T-helper 17 cell (primary cell): ENCODE results near the gene LIPM. TPM values are rescaled to one million over a fixed set of nuclear protein-coding genes. Genes with fewer than 3 reads are reported as not detected.

Source experiments
- ATAC-seq: fragments of 150-1000 bp; cut with Tn5 transposase; 2 replicates; pipeline ENCODE4 v1.10.0; 2021; ENCODE audit warnings: mild to moderate bottlenecking, moderate library complexity
- DNase-seq, 3 donors: peaks; one replicate each; pipeline versions ENCODE4 v3.0.0 to v3.0.0-alpha.2; 2020 to 2021
- H3K9me3 ChIP-seq: one replicate; pipeline ENCODE4 v1.7.0; 2013; ENCODE audit warnings: low read length, mild to moderate bottlenecking; ENCODE audit not compliant: control insufficient read depth, poor library complexity, severe bottlenecking
- H3K27ac Mint-ChIP-seq: one replicate; pipeline ENCODE4 v1.8.0; 2022; ENCODE audit warnings: mild to moderate bottlenecking, moderate library complexity, mixed read lengths
- H3K27me3 Mint-ChIP-seq: one replicate; pipeline ENCODE4 v1.8.0; 2022; ENCODE audit warnings: mixed read lengths
- H3K36me3 Mint-ChIP-seq: one replicate; pipeline ENCODE4 v1.8.0; 2022; ENCODE audit warnings: low read depth, mixed read lengths
- H3K4me1 Mint-ChIP-seq: one replicate; pipeline ENCODE4 v1.8.0; 2022; ENCODE audit warnings: mild to moderate bottlenecking, mixed read lengths
- H3K4me3 Mint-ChIP-seq: one replicate; pipeline ENCODE4 v1.8.0; 2022; ENCODE audit warnings: mild to moderate bottlenecking, moderate library complexity, mixed read lengths
- total RNA-seq, 4 donors: library from RNA in 2 of 4; stranded (reverse) in 2 of 4; gene quantifications; one replicate each; pipeline ENCODE4 v1.2.3 and lab custom pipeline; 2022 to 2026

LIPM gene, protein sequence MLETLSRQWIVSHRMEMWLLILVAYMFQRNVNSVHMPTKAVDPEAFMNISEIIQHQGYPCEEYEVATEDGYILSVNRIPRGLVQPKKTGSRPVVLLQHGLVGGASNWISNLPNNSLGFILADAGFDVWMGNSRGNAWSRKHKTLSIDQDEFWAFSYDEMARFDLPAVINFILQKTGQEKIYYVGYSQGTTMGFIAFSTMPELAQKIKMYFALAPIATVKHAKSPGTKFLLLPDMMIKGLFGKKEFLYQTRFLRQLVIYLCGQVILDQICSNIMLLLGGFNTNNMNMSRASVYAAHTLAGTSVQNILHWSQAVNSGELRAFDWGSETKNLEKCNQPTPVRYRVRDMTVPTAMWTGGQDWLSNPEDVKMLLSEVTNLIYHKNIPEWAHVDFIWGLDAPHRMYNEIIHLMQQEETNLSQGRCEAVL
- not detected for total RNA-seq
- 0 reads per million in 2 donors for total RNA-seq (lab: John Stamatoyannopoulos, UW)

- ATAC-seq (no peak), DNase-seq (no peak)
- no peak within 1 kb of the TSS for H3K27ac Mint-ChIP-seq
- H3K36me3 Mint-ChIP-seq: no peaks in the 10 kb centered on the region
- H3K9me3 ChIP-seq: no peaks in the 10 kb centered on the region
- H3K4me3 Mint-ChIP-seq: no peak within 1 kb of the TSS
- peaks cover 6% of the 10 kb centered on the region for H3K27me3 Mint-ChIP-seq
- H3K4me1 Mint-ChIP-seq: peaks cover 3% of the 10 kb centered on the region
Observed at GRCh38 chr10:88802523-88803285, at the start of gene LIPM. TSS of gene LIPM (plus strand) at chr10:88802730. CDS start at chr10:88802897, 167 bp downstream.

DNA sequence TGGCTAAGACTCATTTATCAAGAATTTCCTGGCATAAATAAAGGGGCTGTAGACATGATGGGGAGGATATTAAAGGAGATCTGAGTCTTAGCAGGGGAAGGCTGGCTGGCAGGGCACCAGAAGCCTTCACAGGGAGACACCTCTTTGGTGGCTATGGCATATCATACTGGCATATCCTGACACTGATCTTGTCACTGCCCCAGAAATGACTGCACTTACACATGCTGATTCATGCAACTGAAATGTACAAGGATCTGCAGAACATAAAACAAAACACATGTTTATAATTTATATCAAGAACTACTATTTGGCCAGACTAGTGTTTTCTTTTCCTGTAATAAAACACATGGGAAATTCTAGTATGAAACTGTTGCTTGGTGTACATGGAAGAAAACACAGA, 48.2 kb upstream of the LIPM start:
- H3K9me3 ChIP-seq: no peaks in the 10 kb centered on the region
- Mint-ChIP-seq H3K27ac (no peak overlapping the region), H3K27me3 (peaks cover 6% of the 10 kb centered on the region), H3K4me1 (peaks cover 6% of the 10 kb centered on the region), H3K4me3 (no peak overlapping the region), H3K36me3 (no peaks in the 10 kb centered on the region)
- ATAC-seq (no peak), DNase-seq (no peak)

- Mint-ChIP-seq H3K36me3 (no peaks in the 10 kb centered on the region), H3K27ac (no peak overlapping the region), H3K4me1 (peaks cover 10% of the 10 kb centered on the region), H3K27me3 (peaks cover 6% of the 10 kb centered on the region), H3K4me3 (no peak overlapping the region)
- H3K9me3 ChIP-seq: no peaks in the 10 kb centered on the region
- no peak for DNase-seq
- ATAC-seq: no peak
Observed at GRCh38 chr10:88755753-88756152, 46.8 kb upstream of the LIPM start.

GRCh38 chr10:88756660-88757059, 45.9 kb upstream of the LIPM start:
- ATAC-seq (no peak), DNase-seq (no peak)
- Mint-ChIP-seq H3K36me3 (no peaks in the 10 kb centered on the region), H3K4me3 (no peak overlapping the region), H3K27ac (no peak overlapping the region), H3K27me3 (peaks cover 6% of the 10 kb centered on the region), H3K4me1 (peaks cover 10% of the 10 kb centered on the region)
- H3K9me3 ChIP-seq: no peaks in the 10 kb centered on the region

GRCh38 chr10:88759366-88760101, 43.0 kb upstream of the LIPM start, which contains the start of gene LIPN:
TSS of gene LIPN (plus strand) at chr10:88760020. CDS start at chr10:88761406, 1,386 bp downstream.
- H3K27me3 Mint-ChIP-seq: peaks cover 11% of the 10 kb centered on the region
- H3K27ac Mint-ChIP-seq: no peak within 1 kb of the TSS
- H3K4me1 Mint-ChIP-seq: peaks cover 10% of the 10 kb centered on the region
- no peak within 1 kb of the TSS for H3K4me3 Mint-ChIP-seq
- H3K36me3 Mint-ChIP-seq: no peaks in the 10 kb centered on the region
- H3K9me3 ChIP-seq: no peaks in the 10 kb centered on the region
- ATAC-seq (peak; percentile 50), DNase-seq (no peak)

DNA sequence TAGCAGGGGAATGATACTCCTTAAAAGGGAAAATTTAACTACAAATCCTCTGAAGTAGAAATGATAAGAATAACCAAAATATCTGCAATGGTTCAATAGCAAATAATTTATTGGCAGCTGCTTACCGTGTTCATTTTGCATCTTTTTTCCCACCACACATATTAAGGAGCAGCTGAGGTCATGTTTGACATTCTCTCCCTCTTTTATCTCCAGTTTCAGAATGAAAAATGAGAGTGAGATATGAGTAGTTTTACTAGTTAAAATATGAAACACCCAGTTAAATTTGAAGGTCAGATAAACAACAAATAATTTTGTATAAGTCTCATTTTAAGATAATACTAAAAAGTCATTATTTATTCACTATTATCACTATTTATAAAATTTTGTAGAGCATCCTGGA, 39.6 kb upstream of the LIPM start:
- DNase-seq: no peak
- H3K27me3 Mint-ChIP-seq: peaks cover 13% of the 10 kb centered on the region
- H3K9me3 ChIP-seq: no peaks in the 10 kb centered on the region
- ATAC-seq: no peak
- H3K4me1 Mint-ChIP-seq: peaks cover 4% of the 10 kb centered on the region
- no peak overlapping the region for H3K27ac Mint-ChIP-seq
- H3K4me3 Mint-ChIP-seq: no peak overlapping the region
- no peaks in the 10 kb centered on the region for H3K36me3 Mint-ChIP-seq

GRCh38 chr10:88763441-88763840, 39.1 kb upstream of the LIPM start:
- H3K4me3 Mint-ChIP-seq: no peak overlapping the region
- peaks cover 4% of the 10 kb centered on the region for H3K4me1 Mint-ChIP-seq
- no peaks in the 10 kb centered on the region for H3K9me3 ChIP-seq
- DNase-seq: no peak
- no peak overlapping the region for H3K27ac Mint-ChIP-seq
- ATAC-seq: no peak
- no peaks in the 10 kb centered on the region for H3K36me3 Mint-ChIP-seq
- peaks cover 13% of the 10 kb centered on the region for H3K27me3 Mint-ChIP-seq

- H3K27me3 Mint-ChIP-seq: peaks cover 13% of the 10 kb centered on the region
- no peaks in the 10 kb centered on the region for H3K9me3 ChIP-seq
- ATAC-seq (no peak), DNase-seq (no peak)
- H3K4me3 Mint-ChIP-seq: no peak overlapping the region
- H3K27ac Mint-ChIP-seq: no peak overlapping the region
- H3K4me1 Mint-ChIP-seq: peaks cover 4% of the 10 kb centered on the region
- no peaks in the 10 kb centered on the region for H3K36me3 Mint-ChIP-seq
Observed at GRCh38 chr10:88764110-88764509, 38.4 kb upstream of the LIPM start.

DNA sequence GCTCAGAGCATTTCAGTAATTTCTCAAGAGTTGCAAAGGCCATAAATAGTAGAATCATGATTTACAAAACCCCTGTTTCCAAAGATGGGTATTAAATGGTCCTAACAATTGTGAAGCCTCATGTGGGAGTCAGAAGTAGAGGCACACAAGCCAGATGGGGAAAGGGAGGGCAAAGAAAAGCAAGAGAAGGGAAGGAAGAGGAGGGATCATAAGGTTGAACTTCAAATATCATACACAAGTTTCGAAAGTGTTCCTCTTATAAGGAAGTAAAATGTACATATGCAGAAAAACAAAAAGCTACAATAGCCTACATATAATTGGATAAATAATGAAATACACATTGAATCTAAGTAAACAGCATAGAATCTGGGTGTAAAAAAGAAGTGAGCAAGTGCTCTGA, 36.7 kb upstream of the LIPM start:
- DNase-seq: no peak
- peaks cover 17% of the 10 kb centered on the region for H3K27me3 Mint-ChIP-seq
- no peaks in the 10 kb centered on the region for H3K36me3 Mint-ChIP-seq
- no peaks in the 10 kb centered on the region for H3K4me1 Mint-ChIP-seq
- H3K27ac Mint-ChIP-seq: no peak overlapping the region
- H3K9me3 ChIP-seq: no peaks in the 10 kb centered on the region
- no peak for ATAC-seq
- no peak overlapping the region for H3K4me3 Mint-ChIP-seq

- H3K4me3 Mint-ChIP-seq: no peak overlapping the region
- H3K9me3 ChIP-seq: no peaks in the 10 kb centered on the region
- peaks cover 7% of the 10 kb centered on the region for H3K27me3 Mint-ChIP-seq
- DNase-seq: no peak
- no peaks in the 10 kb centered on the region for H3K4me1 Mint-ChIP-seq
- H3K36me3 Mint-ChIP-seq: no peaks in the 10 kb centered on the region
- no peak overlapping the region for H3K27ac Mint-ChIP-seq
- ATAC-seq: no peak
Observed at GRCh38 chr10:88769384-88769783, 33.1 kb upstream of the LIPM start.

DNA sequence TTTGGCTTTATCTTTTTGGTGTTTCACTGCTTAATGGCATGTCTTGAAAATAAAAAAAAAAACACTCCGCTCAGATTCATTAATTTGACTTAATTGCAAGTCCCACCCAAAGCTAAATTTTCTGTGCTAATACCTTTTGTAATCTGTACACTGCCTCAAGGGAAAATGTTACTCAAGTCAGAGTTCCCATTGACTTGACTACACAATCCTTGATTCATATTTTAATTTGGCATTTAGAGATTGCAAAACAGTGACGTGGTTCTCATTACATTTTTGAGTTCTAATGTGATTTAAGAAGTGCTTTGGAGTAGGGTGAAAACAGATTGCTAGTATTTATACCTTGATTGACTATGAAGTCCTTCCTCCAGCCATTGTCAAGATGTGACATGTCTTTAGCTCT, 21.3 kb upstream of the LIPM start:
- H3K9me3 ChIP-seq: no peaks in the 10 kb centered on the region
- Mint-ChIP-seq H3K4me3 (no peak overlapping the region), H3K36me3 (no peaks in the 10 kb centered on the region), H3K27me3 (peaks cover 5% of the 10 kb centered on the region), H3K4me1 (no peaks in the 10 kb centered on the region), H3K27ac (no peak overlapping the region)
- no peak for DNase-seq
- ATAC-seq: no peak

- no peaks in the 10 kb centered on the region for H3K9me3 ChIP-seq
- H3K4me1 Mint-ChIP-seq: no peaks in the 10 kb centered on the region
- no peak overlapping the region for H3K4me3 Mint-ChIP-seq
- H3K36me3 Mint-ChIP-seq: no peaks in the 10 kb centered on the region
- DNase-seq: no peak
- peaks cover 5% of the 10 kb centered on the region for H3K27me3 Mint-ChIP-seq
- no peak for ATAC-seq
- H3K27ac Mint-ChIP-seq: no peak overlapping the region
Observed at GRCh38 chr10:88782222-88782621, 20.3 kb upstream of the LIPM start.

DNA sequence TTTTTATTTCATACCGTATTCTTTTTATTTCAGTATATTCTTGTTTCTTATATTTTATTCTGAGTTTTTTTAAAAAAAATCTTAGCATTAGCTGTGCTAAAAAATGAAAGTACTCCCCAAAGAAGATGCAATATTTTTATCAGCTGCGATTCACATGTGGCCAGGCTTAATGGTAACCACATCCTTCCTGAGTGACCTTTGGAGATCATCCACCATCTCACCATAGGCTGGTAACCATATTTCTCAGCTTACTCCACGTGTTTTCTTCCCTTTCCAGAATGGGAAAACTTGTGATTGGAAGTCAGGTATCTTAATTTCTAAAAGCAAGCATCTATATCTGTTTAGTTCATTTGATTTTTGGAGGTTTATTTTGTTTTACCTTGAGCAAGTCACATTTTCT, 18.8 kb upstream of the LIPM start:
- Mint-ChIP-seq H3K36me3 (no peaks in the 10 kb centered on the region), H3K4me1 (no peaks in the 10 kb centered on the region), H3K27ac (no peak overlapping the region), H3K4me3 (no peak overlapping the region), H3K27me3 (peaks cover 5% of the 10 kb centered on the region)
- no peaks in the 10 kb centered on the region for H3K9me3 ChIP-seq
- no peak for DNase-seq
- ATAC-seq: no peak
